Endothelial cell (in vitro differentiated cells): Measurements from ENCODE around the gene PSMB5. TPM values are rescaled to one million over a fixed set of nuclear protein-coding genes. Genes with fewer than 3 reads are reported as not detected.

Experiments
- DNase-seq: peaks from one replicate; pipeline ENCODE4 v3.0.0; 2021; ENCODE audit warnings: low spot score
- H3K27ac Mint-ChIP-seq: one replicate; pipeline ENCODE4 v1.8.0; 2021; ENCODE audit warnings: mixed read lengths, inconsistent platforms; ENCODE audit not compliant: unreplicated experiment
- H3K27me3 Mint-ChIP-seq: one replicate; pipeline ENCODE4 v1.8.0; 2021; ENCODE audit warnings: mild to moderate bottlenecking, moderate library complexity, mixed read lengths, inconsistent platforms; ENCODE audit not compliant: unreplicated experiment
- H3K36me3 Mint-ChIP-seq: one replicate; pipeline ENCODE4 v1.8.0; 2021; ENCODE audit warnings: mild to moderate bottlenecking, low read depth, mixed read lengths, inconsistent platforms; ENCODE audit not compliant: unreplicated experiment
- H3K4me1 Mint-ChIP-seq: one replicate; pipeline ENCODE4 v1.8.0; 2021; ENCODE audit warnings: mild to moderate bottlenecking, mixed read lengths, inconsistent platforms; ENCODE audit not compliant: unreplicated experiment
- H3K4me3 Mint-ChIP-seq: one replicate; pipeline ENCODE4 v1.8.0; 2021; ENCODE audit warnings: mild to moderate bottlenecking, mixed read lengths, inconsistent platforms; ENCODE audit not compliant: unreplicated experiment
- H3K9me3 Mint-ChIP-seq: one replicate; pipeline ENCODE4 v1.8.0; 2021; ENCODE audit warnings: mixed read lengths, inconsistent platforms; ENCODE audit not compliant: unreplicated experiment
- total RNA-seq: library from RNA; stranded (reverse); fragmentation: NEBNext Ultra II Directional; extraction: Animal tissue kit (Norgen Biotek cat#: 25700); gene quantifications from one replicate; pipeline ENCODE4 v1.2.1, GENCODE V29; 2021; ENCODE audit not compliant: unreplicated experiment
- TF ChIP-seq, protein P1 (sequence below): fragments of 200-600 bp; sonication (generic); IDR thresholded peaks from one replicate; pipeline ENCODE4 v1.5.0; 2021; ENCODE audit warnings: antibody characterized with exemption; ENCODE audit not compliant: unreplicated experiment

PSMB5 gene
- total RNA-seq, 1 donor from 2014 or later: 177 TPM

DNA sequence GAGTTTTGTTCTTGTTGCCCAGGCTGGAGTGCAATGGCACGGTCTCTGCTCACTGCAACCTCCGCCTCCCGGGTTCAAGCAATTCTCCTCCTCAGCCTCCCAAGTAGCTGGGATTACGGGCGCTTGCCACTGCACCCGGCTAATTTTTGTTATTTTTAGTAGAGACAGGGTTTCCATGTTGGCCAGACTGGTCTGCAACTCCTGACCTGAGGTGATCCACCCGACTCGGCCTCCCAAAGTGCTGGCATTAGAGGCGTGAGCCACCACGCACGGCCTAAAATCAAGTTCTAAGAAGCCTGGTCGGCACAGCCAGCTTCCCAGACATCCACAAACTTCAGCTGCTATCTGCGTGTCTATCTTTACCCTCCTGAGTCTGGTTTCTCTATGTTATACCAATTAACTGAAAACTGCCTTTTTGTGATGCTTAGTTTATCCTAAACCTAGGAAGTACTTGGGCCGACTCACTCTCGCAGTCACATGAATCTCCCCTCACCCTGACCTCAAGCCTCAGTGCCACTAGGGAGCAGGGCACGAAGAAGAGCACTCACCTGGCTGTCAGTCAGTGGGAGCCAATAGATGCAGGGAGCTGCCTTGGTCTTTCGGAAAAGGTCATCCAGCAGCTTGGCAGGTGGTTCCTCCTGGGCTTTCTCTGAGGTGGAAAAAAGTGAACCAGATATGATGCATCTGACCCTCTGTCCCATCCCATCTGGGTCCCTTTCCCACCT is 26.0 kb upstream of the PSMB5 start:
- Mint-ChIP-seq H3K4me1 (peaks cover 15% of the 10 kb centered on the region), H3K27me3 (peaks cover 6% of the 10 kb centered on the region), H3K27ac (no peak overlapping the region), H3K36me3 (peaks cover 35% of the 10 kb centered on the region), H3K4me3 (no peak overlapping the region), H3K9me3 (no peaks in the 10 kb centered on the region)
- TF ChIP-seq, protein P1, sequence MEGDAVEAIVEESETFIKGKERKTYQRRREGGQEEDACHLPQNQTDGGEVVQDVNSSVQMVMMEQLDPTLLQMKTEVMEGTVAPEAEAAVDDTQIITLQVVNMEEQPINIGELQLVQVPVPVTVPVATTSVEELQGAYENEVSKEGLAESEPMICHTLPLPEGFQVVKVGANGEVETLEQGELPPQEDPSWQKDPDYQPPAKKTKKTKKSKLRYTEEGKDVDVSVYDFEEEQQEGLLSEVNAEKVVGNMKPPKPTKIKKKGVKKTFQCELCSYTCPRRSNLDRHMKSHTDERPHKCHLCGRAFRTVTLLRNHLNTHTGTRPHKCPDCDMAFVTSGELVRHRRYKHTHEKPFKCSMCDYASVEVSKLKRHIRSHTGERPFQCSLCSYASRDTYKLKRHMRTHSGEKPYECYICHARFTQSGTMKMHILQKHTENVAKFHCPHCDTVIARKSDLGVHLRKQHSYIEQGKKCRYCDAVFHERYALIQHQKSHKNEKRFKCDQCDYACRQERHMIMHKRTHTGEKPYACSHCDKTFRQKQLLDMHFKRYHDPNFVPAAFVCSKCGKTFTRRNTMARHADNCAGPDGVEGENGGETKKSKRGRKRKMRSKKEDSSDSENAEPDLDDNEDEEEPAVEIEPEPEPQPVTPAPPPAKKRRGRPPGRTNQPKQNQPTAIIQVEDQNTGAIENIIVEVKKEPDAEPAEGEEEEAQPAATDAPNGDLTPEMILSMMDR: no peak
- no peak for DNase-seq

DNA sequence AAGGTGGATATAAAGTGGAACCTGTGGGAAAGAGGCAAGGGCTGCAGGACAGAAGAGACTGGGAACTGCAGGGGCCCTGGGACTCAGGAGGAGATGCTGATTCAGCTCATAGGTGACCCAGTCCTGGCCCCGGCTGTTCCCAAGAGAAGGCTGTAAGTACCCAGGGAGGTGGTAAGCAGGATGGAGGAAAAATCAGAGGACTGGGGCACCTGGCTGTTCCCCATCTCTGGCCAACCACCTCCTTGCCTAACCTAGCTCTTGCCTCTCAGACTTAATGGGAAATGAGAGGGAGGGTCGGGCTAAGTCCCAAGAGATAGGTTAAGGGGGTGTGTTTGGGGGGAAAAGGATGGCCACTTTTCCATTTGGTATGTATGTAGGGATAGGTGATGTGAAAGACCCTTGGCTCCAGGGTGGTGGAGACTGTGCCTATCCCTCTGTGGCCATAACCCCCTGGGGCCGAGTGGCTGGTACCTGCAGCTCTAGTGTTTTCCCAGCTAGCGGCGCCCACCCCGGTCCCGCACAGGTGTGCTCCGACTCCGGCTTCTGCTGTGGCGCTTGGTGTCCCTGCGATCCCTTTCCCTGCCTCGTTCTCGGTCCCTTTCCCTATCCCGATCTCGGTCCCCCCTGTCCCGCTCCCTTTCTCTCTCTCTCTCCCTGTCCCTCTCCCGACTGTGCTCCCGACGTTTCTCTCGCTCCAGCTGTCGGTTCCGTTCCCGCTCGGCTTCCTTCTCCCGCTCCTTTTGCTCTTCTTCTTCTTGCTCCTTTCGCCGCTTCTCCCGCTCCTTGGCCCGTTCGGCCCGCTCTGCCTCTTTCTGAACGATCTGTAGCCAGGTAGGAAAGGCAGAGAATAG is 24.2 kb upstream of the PSMB5 start:
- Mint-ChIP-seq H3K36me3 (peaks cover 27% of the 10 kb centered on the region), H3K4me3 (peak overlapping the region; percentile 71), H3K9me3 (no peaks in the 10 kb centered on the region), H3K4me1 (peaks cover 15% of the 10 kb centered on the region), H3K27me3 (peaks cover 6% of the 10 kb centered on the region), H3K27ac (peak overlapping the region; percentile 74)
- DNase-seq: no peak
- TF ChIP-seq, protein P1: no peak

DNA sequence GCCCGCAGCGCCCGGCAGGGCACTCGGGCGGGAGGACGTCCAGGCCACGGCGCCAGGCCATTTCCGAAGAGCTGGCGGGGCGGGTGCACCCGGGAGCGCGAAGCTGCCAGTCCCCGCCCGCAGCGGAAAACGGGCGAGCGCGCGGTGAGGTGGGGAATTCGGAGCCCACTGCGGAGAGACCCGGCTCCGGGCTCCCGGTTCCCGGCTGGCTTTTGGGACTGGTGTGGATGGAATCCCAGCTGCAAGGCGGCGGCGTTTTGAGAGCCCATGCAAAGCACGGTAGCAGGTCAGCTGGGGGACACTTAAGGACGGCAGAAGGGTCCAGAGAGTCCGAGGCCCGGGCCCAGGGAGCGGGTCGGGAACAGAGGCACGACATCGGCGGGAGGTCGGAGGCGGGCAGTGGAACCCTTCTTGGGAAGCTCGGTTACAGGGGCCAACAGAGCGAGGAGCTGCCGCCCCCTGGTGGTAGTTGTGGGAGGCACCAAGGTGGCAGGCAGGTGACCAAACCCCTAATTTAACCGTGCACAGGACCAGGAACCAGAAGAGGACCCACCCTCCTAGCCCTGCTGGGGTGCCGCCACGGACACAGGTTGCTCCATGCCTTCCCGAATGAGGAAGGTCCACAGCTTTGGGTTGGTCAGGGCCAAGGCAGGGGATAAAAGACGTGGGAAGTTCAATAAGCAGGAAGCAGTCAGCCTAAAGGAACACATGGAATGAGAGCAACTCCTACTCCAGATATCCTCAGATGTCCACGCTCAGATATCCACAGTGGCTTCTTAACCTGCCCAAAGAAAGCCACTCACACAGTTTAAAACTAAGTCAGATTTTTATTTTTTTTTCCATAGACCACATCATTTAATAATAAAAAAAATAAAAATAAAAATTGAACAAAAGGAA is 23.3 kb upstream of the PSMB5 start:
- TF ChIP-seq, protein P1: peak; percentile 99
- Mint-ChIP-seq H3K9me3 (no peaks in the 10 kb centered on the region), H3K27ac (no peak overlapping the region), H3K4me3 (peak overlapping the region; percentile 85), H3K4me1 (peaks cover 15% of the 10 kb centered on the region), H3K36me3 (peaks cover 20% of the 10 kb centered on the region), H3K27me3 (peaks cover 6% of the 10 kb centered on the region)
- peak; percentile 93 for DNase-seq

DNA sequence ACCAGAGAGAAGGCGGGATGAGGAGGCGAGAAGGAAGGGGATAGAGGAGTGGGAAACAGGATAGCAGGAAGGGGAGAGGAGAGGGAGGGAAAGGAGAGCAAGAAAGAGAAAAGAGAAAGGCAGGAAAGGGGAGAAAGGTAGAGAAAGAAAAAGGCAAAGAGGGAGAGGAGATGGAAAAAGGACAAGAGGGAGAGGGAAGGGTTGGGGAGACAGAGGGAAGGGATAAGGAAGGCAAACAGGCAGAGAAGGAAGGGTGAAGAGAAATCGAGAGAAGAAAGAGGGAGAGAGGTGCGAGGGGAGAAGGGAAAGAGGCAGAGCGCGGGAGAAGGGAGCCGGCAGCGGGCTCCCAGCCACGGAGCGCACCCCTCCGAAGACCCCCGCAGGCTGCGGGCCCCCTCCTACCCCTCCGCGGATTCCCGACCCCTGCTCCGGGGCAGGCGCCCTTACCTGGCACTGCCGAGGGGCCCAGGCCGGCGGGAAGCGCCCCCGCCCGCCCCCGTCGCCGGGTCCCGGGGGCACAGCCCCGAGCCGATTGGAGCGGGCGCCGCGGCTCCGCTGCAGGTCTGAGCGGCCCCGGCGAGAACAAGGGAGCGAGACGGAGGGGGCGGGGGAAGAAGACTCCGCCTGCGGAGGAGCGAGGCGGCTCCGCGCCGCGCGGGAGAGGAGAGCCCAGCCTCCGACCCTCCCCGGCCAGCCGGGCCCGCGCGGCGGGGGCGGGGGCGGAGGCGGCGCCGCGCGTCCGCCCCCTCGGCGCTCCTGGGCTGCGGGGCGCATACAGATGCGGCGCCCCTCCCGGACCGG is 22.5 kb upstream of the PSMB5 start, which contains the start of gene CDH24:
TSS of gene CDH24 (minus strand) at position 565 of the 801 bp plus-strand sequence. CDS start 1,787 bp downstream, outside the sequence.
- H3K36me3 Mint-ChIP-seq: peaks cover 15% of the 10 kb centered on the region
- TF ChIP-seq, protein P1: no peak
- H3K4me1 Mint-ChIP-seq: peaks cover 15% of the 10 kb centered on the region
- peak within 1 kb of the TSS; percentile 91 for H3K4me3 Mint-ChIP-seq
- peak within 1 kb of the TSS; percentile 55 for H3K27ac Mint-ChIP-seq
- peaks cover 6% of the 10 kb centered on the region for H3K27me3 Mint-ChIP-seq
- H3K9me3 Mint-ChIP-seq: no peaks in the 10 kb centered on the region
- DNase-seq: peak; percentile 71
